K562 (cell line): ENCODE data around the gene C15orf62. TPM values are rescaled to one million over a fixed set of nuclear protein-coding genes. Genes with fewer than 3 reads are reported as not detected.

Source experiments
- CBFA2T2 ChIP-seq: fragments of 450-650 bp; conservative IDR thresholded peaks from 2 replicates; pipeline ENCODE4 v1.6.1; 2017; ENCODE audit warnings: mild to moderate bottlenecking
- CBFA2T3 ChIP-seq: fragments of 450-650 bp; IDR thresholded peaks from 2 replicates; pipeline ENCODE4 v1.6.1; 2017
- DPF2 ChIP-seq: fragments of 450-650 bp; IDR thresholded peaks from 2 replicates; pipeline ENCODE4 v1.6.1; 2016
- ELF4 ChIP-seq: fragments of 450-650 bp; formaldehyde crosslinking; IDR thresholded peaks from 2 replicates; pipeline ENCODE4 v1.4.0; 2022; ENCODE audit warnings: missing genetic modification characterization
- ETV5 ChIP-seq: sonication (generic); formaldehyde crosslinking; IDR thresholded peaks from 2 replicates; pipeline ENCODE4 v1.4.0; 2020; ENCODE audit warnings: low read depth, mild to moderate bottlenecking, missing genetic modification reagents
- GATA2 ChIP-seq: sonication (generic); formaldehyde crosslinking; IDR thresholded peaks from 2 replicates; pipeline ENCODE4 v1.4.0; 2020; ENCODE audit warnings: mild to moderate bottlenecking, missing genetic modification reagents
- KLF13 ChIP-seq: fragments of 450-650 bp; IDR thresholded peaks from 2 replicates; pipeline ENCODE4 v1.6.1; 2016; ENCODE audit warnings: missing genetic modification characterization, low read depth, mild to moderate bottlenecking, missing compliant biosample characterization, moderate library complexity, borderline replicate concordance
- NUFIP1 ChIP-seq: fragments of 450-650 bp; IDR thresholded peaks from 2 replicates; pipeline ENCODE4 v1.6.1; 2018; ENCODE audit not compliant: partially characterized antibody
- PHF20 ChIP-seq: fragments of 450-650 bp; IDR thresholded peaks from 2 replicates; pipeline ENCODE4 v1.6.1; 2018; ENCODE audit not compliant: partially characterized antibody
- POLR2A ChIP-seq: fragments of 450-650 bp; conservative IDR thresholded peaks from 2 replicates; pipeline ENCODE4 v1.6.1; 2016
- POLR2G ChIP-seq: fragments of 200-400 bp; formaldehyde crosslinking; IDR thresholded peaks from 2 replicates; pipeline ENCODE4 v1.6.1; 2017; ENCODE audit warnings: low read depth, mild to moderate bottlenecking, antibody characterized with exemption, low read length, moderate library complexity
- RBM25 ChIP-seq: fragments of 200-400 bp; formaldehyde crosslinking; IDR thresholded peaks from 2 replicates; pipeline ENCODE4 v1.6.1; 2018; ENCODE audit warnings: low read length, low read depth, moderate library complexity; ENCODE audit not compliant: severe bottlenecking
- SMAD2 ChIP-seq: fragments of 150-350 bp; IDR thresholded peaks from 2 replicates; pipeline ENCODE4 v1.6.1; 2014; ENCODE audit warnings: low read depth, mild to moderate bottlenecking, low read length
- SNRNP70 ChIP-seq: fragments of 200-400 bp; formaldehyde crosslinking; optimal IDR thresholded peaks from 2 replicates; pipeline ENCODE3; 2017; ENCODE audit warnings: low read depth, low read length
- SP1 ChIP-seq: sonication (generic); formaldehyde crosslinking; IDR thresholded peaks from 2 replicates; pipeline ENCODE4 v1.8.1; 2022; ENCODE audit warnings: mild to moderate bottlenecking, missing genetic modification reagents
- ZNF121 ChIP-seq: sonication (generic); formaldehyde crosslinking; conservative IDR thresholded peaks from 2 replicates; pipeline ENCODE4 v1.8.0; 2022; ENCODE audit warnings: missing genetic modification reagents
- polyA plus RNA-seq, 8 experiments: library from polyadenylated mRNA; depleted of rRNA in 4 of 8; stranded (reverse) in 5 of 8; unstranded in 3 of 8; fragments of >200 nt; fragmentation: Nextera tagmentation in 2 of 8; fragmentation: Illumina TruSeq in 1 of 8; extraction: Ambion mirVana in 2 of 8; extraction: Trizol in 1 of 8; gene quantifications; 2 replicates each; pipeline versions ENCODE4 v1.2.1 to v1.2.3, GENCODE V29; 2011 to 2014; ENCODE audit warnings: inconsistent platforms in 1 of 8, missing spikeins in 1 of 8
- total RNA-seq, 7 experiments: library from RNA; depleted of rRNA in 6 of 7; stranded (reverse); fragments of >200 nt in 6 of 7; fragmentation: Illumina TruSeq in 2 of 7; extraction: Trizol in 2 of 7; gene quantifications; 2 replicates each; pipeline versions ENCODE4 v1.2.1 to v1.2.3, GENCODE V29; 2011 to 2021; ENCODE audit warnings: low replicate concordance in 1 of 7
- TF ChIP-seq, protein P1 (sequence below): fragments of 450-650 bp; IDR thresholded peaks from 2 replicates; pipeline ENCODE4 v1.6.1; 2018; ENCODE audit not compliant: partially characterized antibody
- TF ChIP-seq, protein P2 (sequence below): fragments of 250-450 bp; sonication (Bioruptor Pico); IDR thresholded peaks from 2 replicates; pipeline ENCODE4 v1.5.0; 2021
- TF ChIP-seq, protein P3 (sequence below): sonication (generic); formaldehyde crosslinking; IDR thresholded peaks from 2 replicates; pipeline ENCODE4 v1.8.0; 2022; ENCODE audit warnings: missing genetic modification reagents, mild to moderate bottlenecking, borderline replicate concordance
- TF ChIP-seq, protein P4 (sequence below): sonication (generic); formaldehyde crosslinking; IDR thresholded peaks from 2 replicates; pipeline ENCODE4 v1.9.0; 2022; ENCODE audit warnings: mild to moderate bottlenecking, missing genetic modification reagents
- TF ChIP-seq, protein P5 (sequence below): sonication (generic); formaldehyde crosslinking; IDR thresholded peaks from 2 replicates; pipeline ENCODE4 v1.5.0; 2020; ENCODE audit warnings: missing genetic modification reagents

C15orf62 gene
- total and polyA plus RNA-seq, 9 of the 15 experiments (the other 6 are each of a cell fraction or from before 2014, with no cell fraction given): 0.01 to 0.76 (median 0.30) TPM; not detected in 1

DNA sequence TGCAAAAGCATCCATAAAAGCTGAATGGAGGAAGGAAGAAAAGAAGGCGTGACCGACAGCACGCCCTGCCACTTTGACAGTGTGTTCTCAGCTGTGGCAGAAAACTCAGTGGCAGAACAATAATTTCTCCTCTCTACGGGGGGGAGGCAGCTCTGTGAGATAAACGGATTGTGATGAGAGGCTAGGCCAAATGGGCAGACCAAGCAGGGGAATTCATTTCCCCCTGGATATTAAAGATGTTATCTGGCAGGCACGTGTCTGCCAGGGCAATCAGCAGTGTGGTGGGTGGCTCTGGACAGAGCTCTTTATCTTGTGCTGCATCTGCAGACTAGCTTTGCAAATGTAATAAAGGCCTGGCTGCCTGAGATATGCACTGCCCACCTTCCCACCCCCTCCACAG is 12.8 kb upstream of the C15orf62 start (continued):
- TF ChIP-seq RBM25 (no peak), SMAD2 (no peak), SP1 (CRISPR knock-in tag) (peak; percentile 34; the same call in 1 of the 2 replicates), CBFA2T2 (no peak), PHF20 (no peak), POLR2A (no peak), KLF13 (no peak), CBFA2T3 (no peak), DPF2 (0 out of 2 replicates have a peak, but pooled peaks have one; percentile 16), ELF4 (CRISPR knock-in tag) (no peak), NUFIP1 (no peak), ETV5 (no peak), POLR2G (no peak), SNRNP70 (no peak), GATA2 (CRISPR knock-in tag) (0 out of 2 replicates have a peak, but pooled peaks have one; percentile 10), ZNF121 (CRISPR knock-in tag) (no peak)
- TF ChIP-seq, protein P1, sequence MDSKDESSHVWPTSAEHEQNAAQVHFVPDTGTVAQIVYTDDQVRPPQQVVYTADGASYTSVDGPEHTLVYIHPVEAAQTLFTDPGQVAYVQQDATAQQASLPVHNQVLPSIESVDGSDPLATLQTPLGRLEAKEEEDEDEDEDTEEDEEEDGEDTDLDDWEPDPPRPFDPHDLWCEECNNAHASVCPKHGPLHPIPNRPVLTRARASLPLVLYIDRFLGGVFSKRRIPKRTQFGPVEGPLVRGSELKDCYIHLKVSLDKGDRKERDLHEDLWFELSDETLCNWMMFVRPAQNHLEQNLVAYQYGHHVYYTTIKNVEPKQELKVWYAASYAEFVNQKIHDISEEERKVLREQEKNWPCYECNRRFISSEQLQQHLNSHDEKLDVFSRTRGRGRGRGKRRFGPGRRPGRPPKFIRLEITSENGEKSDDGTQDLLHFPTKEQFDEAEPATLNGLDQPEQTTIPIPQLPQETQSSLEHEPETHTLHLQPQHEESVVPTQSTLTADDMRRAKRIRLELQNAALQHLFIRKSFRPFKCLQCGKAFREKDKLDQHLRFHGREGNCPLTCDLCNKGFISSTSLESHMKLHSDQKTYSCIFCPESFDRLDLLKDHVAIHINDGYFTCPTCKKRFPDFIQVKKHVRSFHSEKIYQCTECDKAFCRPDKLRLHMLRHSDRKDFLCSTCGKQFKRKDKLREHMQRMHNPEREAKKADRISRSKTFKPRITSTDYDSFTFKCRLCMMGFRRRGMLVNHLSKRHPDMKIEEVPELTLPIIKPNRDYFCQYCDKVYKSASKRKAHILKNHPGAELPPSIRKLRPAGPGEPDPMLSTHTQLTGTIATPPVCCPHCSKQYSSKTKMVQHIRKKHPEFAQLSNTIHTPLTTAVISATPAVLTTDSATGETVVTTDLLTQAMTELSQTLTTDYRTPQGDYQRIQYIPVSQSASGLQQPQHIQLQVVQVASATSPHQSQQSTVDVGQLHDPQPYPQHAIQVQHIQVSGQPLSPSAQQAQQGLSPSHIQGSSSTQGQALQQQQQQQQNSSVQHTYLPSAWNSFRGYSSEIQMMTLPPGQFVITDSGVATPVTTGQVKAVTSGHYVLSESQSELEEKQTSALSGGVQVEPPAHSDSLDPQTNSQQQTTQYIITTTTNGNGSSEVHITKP: peak; percentile 18
- TF ChIP-seq, protein P2, sequence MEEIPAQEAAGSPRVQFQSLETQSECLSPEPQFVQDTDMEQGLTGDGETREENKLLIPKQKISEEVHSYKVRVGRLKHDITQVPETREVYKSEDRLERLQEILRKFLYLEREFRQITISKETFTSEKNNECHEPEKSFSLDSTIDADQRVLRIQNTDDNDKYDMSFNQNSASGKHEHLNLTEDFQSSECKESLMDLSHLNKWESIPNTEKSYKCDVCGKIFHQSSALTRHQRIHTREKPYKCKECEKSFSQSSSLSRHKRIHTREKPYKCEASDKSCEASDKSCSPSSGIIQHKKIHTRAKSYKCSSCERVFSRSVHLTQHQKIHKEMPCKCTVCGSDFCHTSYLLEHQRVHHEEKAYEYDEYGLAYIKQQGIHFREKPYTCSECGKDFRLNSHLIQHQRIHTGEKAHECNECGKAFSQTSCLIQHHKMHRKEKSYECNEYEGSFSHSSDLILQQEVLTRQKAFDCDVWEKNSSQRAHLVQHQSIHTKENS: no peak
- TF ChIP-seq, protein P3, sequence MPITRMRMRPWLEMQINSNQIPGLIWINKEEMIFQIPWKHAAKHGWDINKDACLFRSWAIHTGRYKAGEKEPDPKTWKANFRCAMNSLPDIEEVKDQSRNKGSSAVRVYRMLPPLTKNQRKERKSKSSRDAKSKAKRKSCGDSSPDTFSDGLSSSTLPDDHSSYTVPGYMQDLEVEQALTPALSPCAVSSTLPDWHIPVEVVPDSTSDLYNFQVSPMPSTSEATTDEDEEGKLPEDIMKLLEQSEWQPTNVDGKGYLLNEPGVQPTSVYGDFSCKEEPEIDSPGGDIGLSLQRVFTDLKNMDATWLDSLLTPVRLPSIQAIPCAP (CRISPR knock-in tag): no peak
- TF ChIP-seq, protein P4, sequence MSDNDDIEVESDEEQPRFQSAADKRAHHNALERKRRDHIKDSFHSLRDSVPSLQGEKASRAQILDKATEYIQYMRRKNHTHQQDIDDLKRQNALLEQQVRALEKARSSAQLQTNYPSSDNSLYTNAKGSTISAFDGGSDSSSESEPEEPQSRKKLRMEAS (CRISPR knock-in tag): no peak
- TF ChIP-seq, protein P5, sequence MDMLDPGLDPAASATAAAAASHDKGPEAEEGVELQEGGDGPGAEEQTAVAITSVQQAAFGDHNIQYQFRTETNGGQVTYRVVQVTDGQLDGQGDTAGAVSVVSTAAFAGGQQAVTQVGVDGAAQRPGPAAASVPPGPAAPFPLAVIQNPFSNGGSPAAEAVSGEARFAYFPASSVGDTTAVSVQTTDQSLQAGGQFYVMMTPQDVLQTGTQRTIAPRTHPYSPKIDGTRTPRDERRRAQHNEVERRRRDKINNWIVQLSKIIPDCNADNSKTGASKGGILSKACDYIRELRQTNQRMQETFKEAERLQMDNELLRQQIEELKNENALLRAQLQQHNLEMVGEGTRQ: peak; percentile 23; the same call in 1 of the 2 replicates
- TF ChIP-seq, all 486 proteins: peak for 10
